CD4-positive, alpha-beta T cell treated with Interleukin-21 for 1 hour (primary cell): Measurements from ENCODE around the gene TIGAR.

Source experiments
- DNase-seq: peaks from one replicate; pipeline ENCODE4 v3.0.0-alpha.2; 2020

TIGAR gene

DNA sequence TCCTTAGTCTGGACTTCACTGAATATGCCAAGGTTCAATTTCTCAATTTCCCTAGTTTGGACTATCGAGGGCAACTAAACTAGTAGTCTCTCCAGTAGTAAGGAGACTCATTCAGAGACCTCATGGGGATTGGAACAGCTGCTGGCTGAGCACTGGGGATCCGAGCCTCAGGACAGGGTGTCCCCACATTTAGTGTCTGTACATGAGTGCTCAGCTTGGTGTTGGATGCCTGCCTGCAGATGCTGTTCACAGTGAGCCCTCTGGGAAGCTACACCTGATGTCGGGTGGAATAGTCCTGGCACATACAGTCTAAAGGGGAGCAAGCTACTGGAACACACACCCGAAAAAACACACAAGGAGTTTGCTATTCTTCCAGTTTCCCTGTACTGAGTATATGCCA, 59.3 kb downstream of the TIGAR start:
- DNase-seq: no peak

DNA sequence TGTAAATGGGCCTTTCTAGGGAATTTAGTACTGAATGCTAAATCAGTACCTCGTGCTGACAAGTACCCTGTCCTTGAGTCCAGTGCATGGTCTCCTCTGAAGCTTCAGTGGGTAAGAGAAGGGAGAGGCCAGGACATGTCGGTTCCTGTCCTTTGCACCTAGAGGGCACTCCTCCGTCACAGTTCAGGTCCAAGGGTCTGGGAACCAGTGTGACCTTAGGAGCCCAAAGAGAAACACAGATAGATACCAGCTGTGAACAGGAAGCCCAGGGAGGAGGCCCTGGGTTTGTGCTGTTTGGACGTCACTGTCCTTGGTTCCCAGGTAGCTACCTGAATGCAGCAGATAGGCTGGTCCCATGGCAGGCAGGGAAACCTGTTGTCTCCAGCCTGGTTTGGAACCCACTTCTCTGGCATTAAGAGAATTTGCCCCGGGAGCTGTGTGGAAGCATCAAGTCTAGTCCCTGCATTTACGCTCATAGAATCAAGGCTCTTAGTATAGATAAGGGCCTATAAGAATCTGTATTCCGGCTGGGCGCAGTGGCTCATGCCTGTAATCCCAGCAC, 62.4 kb downstream of the TIGAR start:
- no peak for DNase-seq

DNA sequence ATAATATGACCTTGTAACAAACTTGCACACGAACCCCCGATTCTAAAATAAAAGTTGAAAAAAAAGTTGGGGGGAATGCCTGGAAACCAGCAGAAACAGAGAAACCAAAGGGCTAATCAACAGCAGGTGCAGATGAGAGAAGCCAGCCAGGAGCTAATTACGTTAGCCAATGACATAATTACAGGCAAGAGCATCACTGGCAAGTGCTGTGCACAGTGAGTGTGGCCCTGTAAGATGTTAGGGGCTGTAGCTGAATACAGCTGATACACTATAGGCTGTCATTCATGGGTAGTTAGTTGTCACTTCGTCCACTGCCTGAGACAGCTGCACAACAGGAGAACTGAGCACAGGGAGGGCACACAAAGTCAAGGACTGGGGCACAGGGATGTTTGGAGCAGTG, 65.8 kb downstream of the TIGAR start:
- DNase-seq: no peak

- no peak for DNase-seq
These were observed 66.6 kb downstream of the TIGAR start for GRCh38 chr12:4387607-4388006.

GRCh38 chr12:4388032-4388431, 67.0 kb downstream of the TIGAR start:
- DNase-seq: no peak

DNA sequence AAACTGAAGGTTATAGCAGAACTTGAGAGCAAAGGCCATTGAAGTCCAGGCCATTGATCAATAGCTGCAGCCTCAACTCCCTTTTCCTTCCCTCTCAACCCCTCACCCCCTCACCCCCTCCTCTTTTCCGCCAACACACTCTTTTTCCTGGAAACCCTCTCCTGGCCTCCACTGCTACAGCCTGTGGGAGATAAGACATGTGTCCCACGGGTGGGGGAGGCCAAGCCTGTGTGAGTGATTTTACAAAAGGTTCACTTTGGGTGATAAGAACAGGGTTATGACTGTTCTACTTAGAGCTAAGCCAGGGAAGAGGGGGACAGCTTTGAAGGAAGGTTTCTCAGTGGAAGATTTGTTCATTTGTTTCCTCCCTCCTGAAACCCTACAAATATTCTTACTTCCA, 67.6 kb downstream of the TIGAR start:
- no peak for DNase-seq

DNA sequence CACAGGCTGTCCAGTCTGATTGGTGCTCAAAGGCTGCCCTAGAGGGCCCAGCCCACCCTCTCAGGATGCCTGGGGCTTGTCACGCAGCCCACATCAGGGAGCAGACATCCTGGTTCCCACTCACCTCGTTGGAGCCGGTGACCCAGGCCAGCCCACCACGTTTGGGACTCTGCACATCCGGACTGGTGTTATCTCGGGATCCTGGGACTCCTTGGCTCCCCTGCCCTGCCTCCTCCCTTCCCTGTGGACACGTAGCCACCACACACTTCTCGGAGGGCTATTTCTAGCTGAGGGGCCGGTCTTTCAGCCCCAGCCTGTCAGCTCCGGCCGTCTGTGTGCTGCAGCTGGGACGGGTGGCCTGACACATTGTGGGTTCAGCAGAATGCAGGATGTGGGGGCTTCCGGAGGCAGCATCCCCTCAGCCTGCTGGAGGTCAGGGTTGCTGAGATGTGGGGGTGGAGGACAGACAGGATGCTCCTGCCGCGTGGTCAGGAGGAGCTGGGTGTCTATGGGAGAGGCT, 71.3 kb downstream of the TIGAR start:
- no peak for DNase-seq

DNA sequence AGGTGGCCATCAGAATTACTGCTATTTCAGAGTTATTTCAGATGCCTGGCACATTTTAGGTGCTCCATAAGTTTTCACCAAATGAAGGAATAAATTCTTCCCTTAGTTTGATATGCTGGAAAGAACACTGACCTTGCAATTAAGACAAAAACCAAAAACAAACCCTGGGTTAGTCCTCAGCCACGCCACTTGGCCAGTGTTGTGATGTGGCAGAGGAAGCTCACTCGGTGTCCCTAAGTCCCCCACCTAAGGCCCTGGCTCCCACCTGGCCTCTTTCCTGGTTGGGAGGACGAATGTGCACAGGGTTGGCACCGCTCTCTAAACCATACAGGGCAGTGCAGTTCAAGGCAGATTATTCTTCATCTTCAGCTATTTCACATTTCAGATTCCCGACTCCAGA, 72.2 kb downstream of the TIGAR start:
- no peak for DNase-seq

DNA sequence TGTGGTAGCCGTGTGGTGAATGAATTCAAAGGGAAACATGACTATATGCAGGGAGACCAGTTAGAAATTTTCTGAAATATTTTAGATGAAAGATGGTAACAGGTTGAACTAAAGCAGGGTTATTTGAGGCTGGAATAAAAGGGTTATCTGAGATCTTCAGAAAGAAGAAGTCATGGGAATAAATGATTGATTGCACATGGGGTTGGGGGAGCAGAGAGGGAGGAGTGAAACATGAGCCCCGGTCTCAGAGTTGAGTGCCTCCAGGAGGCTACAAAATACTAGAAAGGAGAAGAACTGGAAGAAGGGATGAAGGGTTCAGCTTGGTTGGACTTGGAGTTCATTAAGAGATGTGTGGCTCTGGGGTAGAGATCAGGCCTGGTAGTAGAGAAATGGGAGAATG, 74.8 kb downstream of the TIGAR start:
- no peak for DNase-seq

DNA sequence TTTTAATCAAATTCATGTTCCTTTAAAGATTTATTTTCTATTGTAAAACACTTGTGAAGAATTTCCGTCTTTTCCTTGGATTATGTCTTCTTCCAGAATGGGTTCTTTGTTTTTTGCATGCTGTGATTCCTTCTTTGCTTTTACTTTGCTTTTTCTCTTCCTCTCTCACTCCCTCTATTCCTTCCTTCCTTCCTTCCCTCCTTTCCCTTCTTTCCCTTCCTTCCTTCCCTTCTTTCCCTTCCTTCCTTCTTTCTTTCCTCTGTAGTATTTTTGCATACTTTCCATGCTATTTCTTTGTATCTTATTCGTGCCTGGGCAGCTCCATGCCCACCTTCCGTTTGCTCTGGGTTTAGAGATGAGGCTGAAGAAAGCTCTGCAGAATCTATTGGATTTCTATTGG, 80.1 kb downstream of the TIGAR start:
- no peak for DNase-seq

GRCh38 chr12:4402996-4403395, 82.0 kb downstream of the TIGAR start:
- DNase-seq: no peak
